Gastroesophageal sphincter (tissue), 3 donors: ENCODE results near the gene BSPH1.

Source experiments
- EP300 ChIP-seq: sonication (generic); formaldehyde crosslinking; IDR thresholded peaks from one replicate; pipeline ENCODE4 v1.6.1; 2017; ENCODE audit warnings: antibody characterized with exemption, mild to moderate bottlenecking
- POLR2A ChIP-seq, 2 donors: fragments of 450-650 bp; IDR thresholded peaks; one replicate each; pipeline ENCODE4 v1.6.1; 2017; ENCODE audit warnings: antibody characterized with exemption in 2 of 2, mild to moderate bottlenecking in 2 of 2, moderate library complexity in 1 of 2
- POLR2AphosphoS5 ChIP-seq: sonication (generic); formaldehyde crosslinking; IDR thresholded peaks from one replicate; pipeline ENCODE4 v1.6.1; 2017; ENCODE audit warnings: antibody characterized with exemption
- TF ChIP-seq, protein P1 (sequence below), 4 experiments: fragments of 200-600 bp in 2 of 4; fragments of 450-650 bp in 2 of 4; sonication (generic) in 1 of 4; IDR thresholded peaks; one replicate each; pipeline ENCODE4 v1.5.1; 2017 to 2019; ENCODE audit warnings: antibody characterized with exemption in 4 of 4, mild to moderate bottlenecking in 2 of 4, moderate library complexity in 2 of 4

DNA sequence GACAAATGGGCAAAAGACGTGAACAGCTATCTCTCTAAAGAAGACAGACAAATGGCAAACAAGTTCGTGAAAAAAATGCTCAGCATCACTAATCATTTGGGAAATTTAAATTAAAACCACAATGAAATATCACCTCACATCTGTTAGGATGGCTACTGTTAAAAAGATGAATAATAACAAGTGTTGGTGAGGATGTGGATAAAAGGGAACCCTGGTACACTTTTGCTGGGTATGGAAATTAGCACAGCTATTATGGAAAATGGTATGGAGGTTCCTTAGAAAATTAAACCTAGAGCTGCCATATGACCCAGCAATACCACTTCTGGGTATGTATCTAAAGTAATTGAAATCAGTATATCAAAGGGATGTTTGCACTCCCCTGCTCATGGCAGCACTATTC is 44.8 kb upstream of the BSPH1 start:
- TF ChIP-seq, protein P1, sequence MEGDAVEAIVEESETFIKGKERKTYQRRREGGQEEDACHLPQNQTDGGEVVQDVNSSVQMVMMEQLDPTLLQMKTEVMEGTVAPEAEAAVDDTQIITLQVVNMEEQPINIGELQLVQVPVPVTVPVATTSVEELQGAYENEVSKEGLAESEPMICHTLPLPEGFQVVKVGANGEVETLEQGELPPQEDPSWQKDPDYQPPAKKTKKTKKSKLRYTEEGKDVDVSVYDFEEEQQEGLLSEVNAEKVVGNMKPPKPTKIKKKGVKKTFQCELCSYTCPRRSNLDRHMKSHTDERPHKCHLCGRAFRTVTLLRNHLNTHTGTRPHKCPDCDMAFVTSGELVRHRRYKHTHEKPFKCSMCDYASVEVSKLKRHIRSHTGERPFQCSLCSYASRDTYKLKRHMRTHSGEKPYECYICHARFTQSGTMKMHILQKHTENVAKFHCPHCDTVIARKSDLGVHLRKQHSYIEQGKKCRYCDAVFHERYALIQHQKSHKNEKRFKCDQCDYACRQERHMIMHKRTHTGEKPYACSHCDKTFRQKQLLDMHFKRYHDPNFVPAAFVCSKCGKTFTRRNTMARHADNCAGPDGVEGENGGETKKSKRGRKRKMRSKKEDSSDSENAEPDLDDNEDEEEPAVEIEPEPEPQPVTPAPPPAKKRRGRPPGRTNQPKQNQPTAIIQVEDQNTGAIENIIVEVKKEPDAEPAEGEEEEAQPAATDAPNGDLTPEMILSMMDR (IDR thresholded peaks at IDR 0.05): no peak
- TF ChIP-seq POLR2A (IDR thresholded peaks at IDR 0.05): no peak
- no peak for TF ChIP-seq EP300
- no peak for TF ChIP-seq POLR2AphosphoS5
